Measurements from ENCODE around the gene ANO1.

GRCh38 chr11:70184396-70184795 lies 106.3 kb downstream of the ANO1 start:
- TF ChIP-seq POLR2AphosphoS5 (IDR thresholded peaks at IDR 0.05; ENCODE audit: borderline replicate concordance, low read depth, low read length) (no peak), EZH2 (IDR thresholded peaks at IDR 0.05) (no peak), FOXP2 (optimal IDR thresholded peaks at IDR 0.05; ENCODE audit: control extremely low read depth, extremely low read length, insufficient read depth) (no peak)

Measured in SK-N-MC (cell line).